ENCODE data around the gene HP1BP3. TPM values are rescaled to one million over a fixed set of nuclear protein-coding genes. Genes with fewer than 3 reads are reported as not detected.

HP1BP3 gene
- total RNA-seq, 1 donor from 2014 or later, result 267 TPM

GRCh38 chr1:20829946-20830345 lies 42.8 kb upstream of the HP1BP3 start:
- Histone ChIP-seq H3K9me3 (no peaks in the 10 kb centered on the region), H3K27ac (no peak overlapping the region), H3K4me1 (peaks cover 5% of the 10 kb centered on the region), H3K4me3 (no peak overlapping the region), H3K36me3 (peaks cover 0 to 16% of the 10 kb centered on the region in 2 donors), H3K27me3 (no peaks in the 10 kb centered on the region)
- DNase-seq (ENCODE audit: extremely low spot score in 2 of 2), result no peak
- TF ChIP-seq, protein P1, sequence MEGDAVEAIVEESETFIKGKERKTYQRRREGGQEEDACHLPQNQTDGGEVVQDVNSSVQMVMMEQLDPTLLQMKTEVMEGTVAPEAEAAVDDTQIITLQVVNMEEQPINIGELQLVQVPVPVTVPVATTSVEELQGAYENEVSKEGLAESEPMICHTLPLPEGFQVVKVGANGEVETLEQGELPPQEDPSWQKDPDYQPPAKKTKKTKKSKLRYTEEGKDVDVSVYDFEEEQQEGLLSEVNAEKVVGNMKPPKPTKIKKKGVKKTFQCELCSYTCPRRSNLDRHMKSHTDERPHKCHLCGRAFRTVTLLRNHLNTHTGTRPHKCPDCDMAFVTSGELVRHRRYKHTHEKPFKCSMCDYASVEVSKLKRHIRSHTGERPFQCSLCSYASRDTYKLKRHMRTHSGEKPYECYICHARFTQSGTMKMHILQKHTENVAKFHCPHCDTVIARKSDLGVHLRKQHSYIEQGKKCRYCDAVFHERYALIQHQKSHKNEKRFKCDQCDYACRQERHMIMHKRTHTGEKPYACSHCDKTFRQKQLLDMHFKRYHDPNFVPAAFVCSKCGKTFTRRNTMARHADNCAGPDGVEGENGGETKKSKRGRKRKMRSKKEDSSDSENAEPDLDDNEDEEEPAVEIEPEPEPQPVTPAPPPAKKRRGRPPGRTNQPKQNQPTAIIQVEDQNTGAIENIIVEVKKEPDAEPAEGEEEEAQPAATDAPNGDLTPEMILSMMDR (IDR thresholded peaks at IDR 0.05), result no peak
- TF ChIP-seq POLR2AphosphoS5 (IDR thresholded peaks at IDR 0.05; ENCODE audit: insufficient read depth in 1 of 2, low read depth in 1 of 2) (no peak), POLR2A (IDR thresholded peaks at IDR 0.05) (no peak)
- intact Hi-C loops (cut with DNase I), result no loop called here

DNA sequence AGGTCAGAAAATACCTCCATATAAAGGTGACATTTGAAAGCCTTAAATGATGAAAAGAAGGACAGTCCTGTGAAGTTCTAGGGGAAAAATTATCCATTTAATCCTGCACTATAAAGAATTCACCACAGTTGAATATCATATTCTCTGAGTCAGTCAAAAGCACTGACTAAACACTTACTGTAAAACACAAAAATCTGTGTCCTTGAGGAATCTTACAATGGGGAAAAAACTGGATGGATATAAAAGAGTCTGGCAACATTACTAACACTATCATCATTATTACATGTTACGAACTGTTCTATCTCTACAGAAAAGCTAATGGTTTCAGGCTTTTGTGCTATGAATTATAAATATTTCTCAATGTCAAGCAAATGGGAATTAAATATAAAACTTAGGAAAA lies 42.4 kb upstream of the HP1BP3 start:
- Histone ChIP-seq H3K36me3 (peaks cover 0 to 18% of the 10 kb centered on the region in 2 donors), H3K4me3 (no peak overlapping the region)
- intact Hi-C loops (cut with DNase I), result no loop called here

GRCh38 chr1:20823845-20824244 lies 36.7 kb upstream of the HP1BP3 start:
- H3K4me3 ChIP-seq, result no peak overlapping the region
- intact Hi-C loops (cut with DNase I), result no loop called here

More for the DNA sequence above, 42.4 kb upstream of the HP1BP3 start:
- no peak for TF ChIP-seq POLR2A (IDR thresholded peaks at IDR 0.05)
- TF ChIP-seq POLR2AphosphoS5 (IDR thresholded peaks at IDR 0.05; ENCODE audit: insufficient read depth in 1 of 2, low read depth in 1 of 2), result no peak
- TF ChIP-seq, protein P1 (IDR thresholded peaks at IDR 0.05), result no peak
- peaks cover 2% of the 10 kb centered on the region for H3K4me1 ChIP-seq
- H3K27ac ChIP-seq, result no peak overlapping the region
- no peaks in the 10 kb centered on the region for H3K9me3 ChIP-seq
- H3K27me3 ChIP-seq, result no peaks in the 10 kb centered on the region
- DNase-seq (ENCODE audit: extremely low spot score in 2 of 2), result no peak

DNA sequence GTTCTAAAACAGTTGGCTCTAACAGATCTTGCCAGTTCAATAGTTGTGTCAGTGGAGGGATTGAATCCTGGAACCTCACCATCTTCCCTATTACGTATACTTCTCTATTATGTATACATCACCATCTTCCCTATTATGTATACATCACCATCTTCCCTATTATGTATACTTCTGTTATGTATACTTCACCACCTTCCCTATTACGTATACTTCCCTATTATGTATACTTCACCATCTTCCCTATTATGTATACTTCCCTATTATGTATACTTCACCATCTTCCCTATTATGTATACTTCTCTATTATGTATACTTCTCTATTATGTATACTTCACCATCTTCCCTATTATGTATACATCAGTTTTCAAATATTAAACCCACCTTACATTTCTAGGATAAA lies 34.4 kb upstream of the HP1BP3 start:
- intact Hi-C loops (cut with DNase I), result no loop called here
- Histone ChIP-seq H3K9me3 (no peaks in the 10 kb centered on the region), H3K27me3 (no peaks in the 10 kb centered on the region), H3K4me1 (no peaks in the 10 kb centered on the region), H3K27ac (no peak overlapping the region), H3K4me3 (no peak overlapping the region), H3K36me3 (peaks cover 0 to 5% of the 10 kb centered on the region in 2 donors)
- TF ChIP-seq, protein P1 (IDR thresholded peaks at IDR 0.05), result no peak
- no peak for TF ChIP-seq POLR2AphosphoS5 (IDR thresholded peaks at IDR 0.05; ENCODE audit: insufficient read depth in 1 of 2, low read depth in 1 of 2)
- no peak for TF ChIP-seq POLR2A (IDR thresholded peaks at IDR 0.05)
- DNase-seq (ENCODE audit: extremely low spot score in 2 of 2), result no peak

More at GRCh38 chr1:20823845-20824244, 36.7 kb upstream of the HP1BP3 start:
- Histone ChIP-seq H3K27me3 (no peaks in the 10 kb centered on the region), H3K4me1 (no peaks in the 10 kb centered on the region), H3K27ac (no peak overlapping the region), H3K9me3 (no peaks in the 10 kb centered on the region), H3K36me3 (peaks cover 0 to 18% of the 10 kb centered on the region in 2 donors)
- TF ChIP-seq, protein P1 (IDR thresholded peaks at IDR 0.05), result no peak
- TF ChIP-seq POLR2A (IDR thresholded peaks at IDR 0.05), result no peak
- TF ChIP-seq POLR2AphosphoS5 (IDR thresholded peaks at IDR 0.05; ENCODE audit: insufficient read depth in 1 of 2, low read depth in 1 of 2), result no peak
- no peak for DNase-seq (ENCODE audit: extremely low spot score in 2 of 2)

- TF ChIP-seq POLR2AphosphoS5 (IDR thresholded peaks at IDR 0.05; ENCODE audit: insufficient read depth in 1 of 2, low read depth in 1 of 2), result no peak
- TF ChIP-seq POLR2A (IDR thresholded peaks at IDR 0.05), result no peak
- TF ChIP-seq, protein P1 (IDR thresholded peaks at IDR 0.05), result no peak
Observed at GRCh38 chr1:20819818-20820217, 32.7 kb upstream of the HP1BP3 start.

More at GRCh38 chr1:20819818-20820217, 32.7 kb upstream of the HP1BP3 start:
- no peaks in the 10 kb centered on the region for H3K4me1 ChIP-seq
- no peaks in the 10 kb centered on the region for H3K27me3 ChIP-seq
- no peaks in the 10 kb centered on the region for H3K9me3 ChIP-seq
- H3K27ac ChIP-seq, result no peak overlapping the region
- H3K4me3 ChIP-seq, result no peak overlapping the region
- H3K36me3 ChIP-seq, result peaks cover 0 to under 1% of the 10 kb centered on the region in 2 donors
- DNase-seq (ENCODE audit: extremely low spot score in 2 of 2), result no peak
- intact Hi-C loops (cut with DNase I), result no loop called here
